ENCODE measurements around the gene PLB1. TPM values are rescaled to one million over a fixed set of nuclear protein-coding genes. Genes with fewer than 3 reads are reported as not detected.

PLB1 gene
- total RNA-seq, 2 experiments from 2014 or later: not detected

- ChIA-PET CTCF (ENCODE audit: unreplicated experiment) (no interaction called here), POLR2A (no interaction called here)
- no peak overlapping the region for H3K4me3 ChIP-seq (ENCODE audit: low read depth, low read length, poor library complexity, severe bottlenecking)
- no peaks in the 10 kb centered on the region for H3K79me2 ChIP-seq (ENCODE audit: insufficient read depth, low read depth, low read length)
- H3K9me2 ChIP-seq (ENCODE audit: insufficient read depth, low read length): no peaks in the 10 kb centered on the region
- H2AFZ ChIP-seq (ENCODE audit: low read length): no peak overlapping the region
- no peak overlapping the region for H3K4me2 ChIP-seq (ENCODE audit: low read length)
- no peaks in the 10 kb centered on the region for H4K20me1 ChIP-seq (ENCODE audit: insufficient read depth, low read length)
- H3K36me3 ChIP-seq (ENCODE audit: insufficient read depth, low read length): no peaks in the 10 kb centered on the region
- H3K4me1 ChIP-seq (ENCODE audit: insufficient read depth, low read length, poor library complexity, severe bottlenecking): no peaks in the 10 kb centered on the region
- no peaks in the 10 kb centered on the region for H3K9me3 ChIP-seq (ENCODE audit: low read length)
- DNase-seq (ENCODE audit: low spot score): no peak
- BruUV-seq (replicated peaks): no TSS peak
- TF ChIP-seq CTCF (conservative IDR thresholded peaks at IDR 0.05; ENCODE audit: low read length) (no peak), EZH2phosphoT487 (IDR thresholded peaks at IDR 0.05; ENCODE audit: borderline replicate concordance, low read depth, low read length) (no peak)
- intact Hi-C loops (cut with micrococcal nuclease; ENCODE audit: unreplicated experiment): no loop called here
- no peak overlapping the region for H3K27ac ChIP-seq (ENCODE audit: low read depth, low read length, poor library complexity, severe bottlenecking)
Observed at GRCh38 chr2:28556303-28556702, 60.4 kb downstream of the PLB1 start.

GRCh38 chr2:28557389-28558131, 61.7 kb downstream of the PLB1 start:
- ChIA-PET POLR2A (interaction anchor here (1.6 kb wide), 1 partner anchor 9 kb away, joined by 4 read pairs; no protein-coding TSS in a partner anchor), CTCF (ENCODE audit: unreplicated experiment) (no interaction called here)
- intact Hi-C loops (cut with micrococcal nuclease; ENCODE audit: unreplicated experiment): no loop called here
- H3K79me2 ChIP-seq (ENCODE audit: insufficient read depth, low read depth, low read length): no peaks in the 10 kb centered on the region
- H3K4me3 ChIP-seq (ENCODE audit: low read depth, low read length, poor library complexity, severe bottlenecking): no peak overlapping the region
- no peak for TF ChIP-seq EZH2phosphoT487 (IDR thresholded peaks at IDR 0.05; ENCODE audit: borderline replicate concordance, low read depth, low read length)
- TF ChIP-seq CTCF (conservative IDR thresholded peaks at IDR 0.05; ENCODE audit: low read length): no peak
- H3K4me2 ChIP-seq (ENCODE audit: low read length): no peak overlapping the region
- DNase-seq (ENCODE audit: low spot score): no peak
- no peaks in the 10 kb centered on the region for H4K20me1 ChIP-seq (ENCODE audit: insufficient read depth, low read length)
- H3K4me1 ChIP-seq (ENCODE audit: insufficient read depth, low read length, poor library complexity, severe bottlenecking): no peaks in the 10 kb centered on the region
- no peak overlapping the region for H2AFZ ChIP-seq (ENCODE audit: low read length)
- BruUV-seq (replicated peaks): no TSS peak
- H3K36me3 ChIP-seq (ENCODE audit: insufficient read depth, low read length): no peaks in the 10 kb centered on the region
- H3K9me3 ChIP-seq (ENCODE audit: low read length): no peaks in the 10 kb centered on the region
- no peak overlapping the region for H3K27ac ChIP-seq (ENCODE audit: low read depth, low read length, poor library complexity, severe bottlenecking)
- H3K9me2 ChIP-seq (ENCODE audit: insufficient read depth, low read length): no peaks in the 10 kb centered on the region

GRCh38 chr2:28558158-28558820, 62.4 kb downstream of the PLB1 start:
- H3K4me3 ChIP-seq (ENCODE audit: low read depth, low read length, poor library complexity, severe bottlenecking): no peak overlapping the region
- no peaks in the 10 kb centered on the region for H3K36me3 ChIP-seq (ENCODE audit: insufficient read depth, low read length)
- H3K9me2 ChIP-seq (ENCODE audit: insufficient read depth, low read length): no peaks in the 10 kb centered on the region
- H3K4me2 ChIP-seq (ENCODE audit: low read length): no peak overlapping the region
- H3K9me3 ChIP-seq (ENCODE audit: low read length): no peaks in the 10 kb centered on the region
- no peaks in the 10 kb centered on the region for H4K20me1 ChIP-seq (ENCODE audit: insufficient read depth, low read length)
- no peak for DNase-seq (ENCODE audit: low spot score)
- BruUV-seq (replicated peaks): no TSS peak
- ChIA-PET CTCF (ENCODE audit: unreplicated experiment) (no interaction called here), POLR2A (interaction anchor here (1.6 kb wide), 1 partner anchor 8 kb away, joined by 4 read pairs; no protein-coding TSS in a partner anchor)
- H3K4me1 ChIP-seq (ENCODE audit: insufficient read depth, low read length, poor library complexity, severe bottlenecking): no peaks in the 10 kb centered on the region
- no peaks in the 10 kb centered on the region for H3K79me2 ChIP-seq (ENCODE audit: insufficient read depth, low read depth, low read length)
- H3K27ac ChIP-seq (ENCODE audit: low read depth, low read length, poor library complexity, severe bottlenecking): no peak overlapping the region
- TF ChIP-seq EZH2phosphoT487 (IDR thresholded peaks at IDR 0.05; ENCODE audit: borderline replicate concordance, low read depth, low read length) (no peak), CTCF (conservative IDR thresholded peaks at IDR 0.05; ENCODE audit: low read length) (no peak)
- intact Hi-C loops (cut with micrococcal nuclease; ENCODE audit: unreplicated experiment): no loop called here
- no peak overlapping the region for H2AFZ ChIP-seq (ENCODE audit: low read length)
